NT2/D1 (cell line): Measurements from ENCODE around the gene WAS.
"Not testable (repeated sequence)": the region's sequence is repeated elsewhere in the genome, so short reads cannot be mapped to it uniquely, and the experiment has no call there.

ENCODE experiments used
- SUZ12 ChIP-seq: IDR thresholded peaks from 2 replicates; pipeline ENCODE4 v1.6.1; 2011; ENCODE audit not compliant: insufficient read length, insufficient read depth; ENCODE audit errors: extremely low read depth
- YY1 ChIP-seq: IDR thresholded peaks from 2 replicates; pipeline ENCODE4 v1.6.1; 2011; ENCODE audit not compliant: insufficient read length, insufficient read depth
- ZNF274 ChIP-seq: IDR thresholded peaks from 2 replicates; pipeline ENCODE4 v1.6.1; 2011; ENCODE audit warnings: mild to moderate bottlenecking, low read depth, low read length

DNA sequence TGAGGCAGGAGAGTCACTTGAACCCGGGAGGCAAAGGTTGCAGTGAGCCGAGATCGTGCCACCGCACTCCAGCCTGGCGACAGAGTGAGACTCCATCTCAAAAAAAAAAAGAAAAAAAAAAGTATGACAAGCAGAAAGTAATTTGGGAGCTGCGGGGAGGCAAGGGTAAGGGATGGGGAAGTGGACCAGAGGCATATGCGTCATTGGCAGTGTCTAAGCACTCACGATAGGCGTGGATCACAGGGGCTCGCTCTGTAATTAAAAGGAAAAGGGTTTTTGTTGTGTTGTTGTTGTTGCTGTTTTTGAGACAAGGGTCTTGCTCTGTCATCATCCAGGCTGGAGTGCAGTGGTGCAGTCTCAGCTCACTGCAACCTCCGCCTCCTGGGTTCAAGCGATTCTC is 804 bp upstream of the WAS start:
- not testable (repeated sequence) for TF ChIP-seq YY1, ZNF274, SUZ12
